ENCODE data around the gene LRRN1. TPM values are rescaled to one million over a fixed set of nuclear protein-coding genes. Genes with fewer than 3 reads are reported as not detected.

LRRN1 gene
- total RNA-seq, 1 donor from 2014 or later, result 63.8 TPM

- H3K4me1 Mint-ChIP-seq, result peaks cover 12% of the 10 kb centered on the region
- no peak overlapping the region for H3K4me3 Mint-ChIP-seq
- no peak for DNase-seq (ENCODE audit: low spot score in 2 of 2, unreplicated experiment in 2 of 2)
- no peaks in the 10 kb centered on the region for H3K9me3 Mint-ChIP-seq
- TF ChIP-seq, protein P1, sequence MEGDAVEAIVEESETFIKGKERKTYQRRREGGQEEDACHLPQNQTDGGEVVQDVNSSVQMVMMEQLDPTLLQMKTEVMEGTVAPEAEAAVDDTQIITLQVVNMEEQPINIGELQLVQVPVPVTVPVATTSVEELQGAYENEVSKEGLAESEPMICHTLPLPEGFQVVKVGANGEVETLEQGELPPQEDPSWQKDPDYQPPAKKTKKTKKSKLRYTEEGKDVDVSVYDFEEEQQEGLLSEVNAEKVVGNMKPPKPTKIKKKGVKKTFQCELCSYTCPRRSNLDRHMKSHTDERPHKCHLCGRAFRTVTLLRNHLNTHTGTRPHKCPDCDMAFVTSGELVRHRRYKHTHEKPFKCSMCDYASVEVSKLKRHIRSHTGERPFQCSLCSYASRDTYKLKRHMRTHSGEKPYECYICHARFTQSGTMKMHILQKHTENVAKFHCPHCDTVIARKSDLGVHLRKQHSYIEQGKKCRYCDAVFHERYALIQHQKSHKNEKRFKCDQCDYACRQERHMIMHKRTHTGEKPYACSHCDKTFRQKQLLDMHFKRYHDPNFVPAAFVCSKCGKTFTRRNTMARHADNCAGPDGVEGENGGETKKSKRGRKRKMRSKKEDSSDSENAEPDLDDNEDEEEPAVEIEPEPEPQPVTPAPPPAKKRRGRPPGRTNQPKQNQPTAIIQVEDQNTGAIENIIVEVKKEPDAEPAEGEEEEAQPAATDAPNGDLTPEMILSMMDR (IDR thresholded peaks at IDR 0.05; ENCODE audit: unreplicated experiment), result no peak
- H3K36me3 Mint-ChIP-seq, result peaks cover 8% of the 10 kb centered on the region
- no peak overlapping the region for H3K27ac Mint-ChIP-seq
- peaks cover 3% of the 10 kb centered on the region for H3K27me3 Mint-ChIP-seq (ENCODE audit: low read depth)
These were observed 7.6 kb downstream of the LRRN1 start for GRCh38 chr3:3806856-3807255.

- DNase-seq (ENCODE audit: low spot score in 2 of 2, unreplicated experiment in 2 of 2), result no peak
- H3K4me3 Mint-ChIP-seq, result no peak overlapping the region
- no peaks in the 10 kb centered on the region for H3K27me3 Mint-ChIP-seq (ENCODE audit: low read depth)
- TF ChIP-seq, protein P1 (IDR thresholded peaks at IDR 0.05; ENCODE audit: unreplicated experiment), result no peak
- H3K4me1 Mint-ChIP-seq, result no peaks in the 10 kb centered on the region
- peaks cover 25% of the 10 kb centered on the region for H3K36me3 Mint-ChIP-seq
- H3K9me3 Mint-ChIP-seq, result no peaks in the 10 kb centered on the region
- no peak overlapping the region for H3K27ac Mint-ChIP-seq
These were observed 13.8 kb downstream of the LRRN1 start for GRCh38 chr3:3813013-3813412.

- no peak overlapping the region for H3K4me3 Mint-ChIP-seq
- no peak for DNase-seq (ENCODE audit: low spot score in 2 of 2, unreplicated experiment in 2 of 2)
- H3K4me1 Mint-ChIP-seq, result no peaks in the 10 kb centered on the region
- peaks cover 24% of the 10 kb centered on the region for H3K36me3 Mint-ChIP-seq
- H3K27me3 Mint-ChIP-seq (ENCODE audit: low read depth), result no peaks in the 10 kb centered on the region
- no peak overlapping the region for H3K27ac Mint-ChIP-seq
- no peaks in the 10 kb centered on the region for H3K9me3 Mint-ChIP-seq
- TF ChIP-seq, protein P1 (IDR thresholded peaks at IDR 0.05; ENCODE audit: unreplicated experiment), result no peak
These were observed 16.0 kb downstream of the LRRN1 start for GRCh38 chr3:3815206-3815605.

DNA sequence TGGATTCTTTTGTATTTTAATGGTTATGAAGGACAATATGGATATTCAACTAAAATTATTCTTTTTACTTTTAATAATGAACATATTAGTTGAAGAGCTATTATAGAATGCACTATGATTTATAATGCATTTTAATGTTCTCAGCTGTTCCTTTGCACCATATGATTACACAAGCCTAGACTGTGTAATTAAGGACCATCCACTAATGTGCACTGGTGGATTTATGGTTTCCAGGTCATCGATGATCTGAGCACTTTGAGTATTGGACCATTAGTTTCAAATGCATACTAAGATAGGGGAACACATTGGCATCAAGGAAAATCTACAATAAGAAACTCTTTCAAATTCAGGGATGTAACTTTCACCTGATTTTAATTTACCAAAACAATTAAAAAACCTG lies 16.8 kb downstream of the LRRN1 start:
- peaks cover 24% of the 10 kb centered on the region for H3K36me3 Mint-ChIP-seq

DNA sequence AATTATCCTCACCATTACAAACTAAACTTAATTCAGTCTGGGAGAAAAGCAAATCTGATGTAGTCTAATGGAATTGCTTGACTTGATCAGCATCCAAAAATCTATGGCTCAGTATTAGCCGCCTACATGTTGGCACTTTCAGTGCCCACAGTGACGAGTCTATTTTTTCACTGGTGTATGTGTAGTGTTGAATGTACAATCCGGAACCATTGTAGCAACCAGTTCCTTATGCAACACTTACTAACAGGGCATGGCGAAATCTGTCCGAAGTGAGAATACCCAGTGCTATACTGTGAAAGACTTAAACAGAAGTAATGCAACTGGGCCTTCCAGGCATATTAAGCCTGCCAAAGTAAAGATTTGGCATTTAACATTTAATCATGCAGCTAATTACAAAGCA lies 18.6 kb downstream of the LRRN1 start:
- Mint-ChIP-seq H3K9me3 (no peaks in the 10 kb centered on the region), H3K4me3 (no peak overlapping the region), H3K27ac (no peak overlapping the region), H3K36me3 (peaks cover 25% of the 10 kb centered on the region), H3K4me1 (no peaks in the 10 kb centered on the region), H3K27me3 (ENCODE audit: low read depth) (no peaks in the 10 kb centered on the region)
- no peak for DNase-seq (ENCODE audit: low spot score in 2 of 2, unreplicated experiment in 2 of 2)
- TF ChIP-seq, protein P1 (IDR thresholded peaks at IDR 0.05; ENCODE audit: unreplicated experiment), result no peak

More for the DNA sequence above, 16.8 kb downstream of the LRRN1 start:
- no peaks in the 10 kb centered on the region for H3K9me3 Mint-ChIP-seq
- TF ChIP-seq, protein P1 (IDR thresholded peaks at IDR 0.05; ENCODE audit: unreplicated experiment), result no peak
- DNase-seq (ENCODE audit: low spot score in 2 of 2, unreplicated experiment in 2 of 2), result no peak
- no peak overlapping the region for H3K27ac Mint-ChIP-seq
- no peaks in the 10 kb centered on the region for H3K27me3 Mint-ChIP-seq (ENCODE audit: low read depth)
- no peak overlapping the region for H3K4me3 Mint-ChIP-seq
- no peaks in the 10 kb centered on the region for H3K4me1 Mint-ChIP-seq

GRCh38 chr3:3821777-3822176 lies 22.5 kb downstream of the LRRN1 start:
- no peaks in the 10 kb centered on the region for H3K9me3 Mint-ChIP-seq
- no peak overlapping the region for H3K27ac Mint-ChIP-seq
- H3K27me3 Mint-ChIP-seq (ENCODE audit: low read depth), result no peaks in the 10 kb centered on the region
- no peaks in the 10 kb centered on the region for H3K4me1 Mint-ChIP-seq
- peaks cover 11% of the 10 kb centered on the region for H3K36me3 Mint-ChIP-seq
- no peak for DNase-seq (ENCODE audit: low spot score in 2 of 2, unreplicated experiment in 2 of 2)
- TF ChIP-seq, protein P1 (IDR thresholded peaks at IDR 0.05; ENCODE audit: unreplicated experiment), result no peak
- no peak overlapping the region for H3K4me3 Mint-ChIP-seq
